MM.1S (cell line): ENCODE measurements around the gene SEMA3C.

Source experiments
- CTCF ChIP-seq: fragments of 300-600 bp; sonication (generic); IDR thresholded peaks from 2 replicates; pipeline ENCODE4 v1.5.1; 2016; ENCODE audit warnings: antibody characterized with exemption, low read length, mixed read lengths
- EZH2phosphoT487 ChIP-seq: fragments of 300-600 bp; sonication (generic); IDR thresholded peaks from 2 replicates; pipeline ENCODE4 v1.6.1; 2018; ENCODE audit warnings: antibody characterized with exemption, low read length

- no peak for TF ChIP-seq CTCF
- no peak for TF ChIP-seq EZH2phosphoT487
These were observed 198.7 kb downstream of the SEMA3C start for GRCh38 chr7:80720146-80720545.
